Activated effector memory CD4-positive, alpha-beta T cell treated with Interleukin-2 at 50 U/mL for 16 hours (primary cell): ENCODE data around the gene NNAT.
"Not testable (repeated sequence)": the region's sequence is repeated elsewhere in the genome, so short reads cannot be mapped to it uniquely, and the experiment has no call there.

Source experiments
- DNase-seq: peaks from one replicate; pipeline ENCODE4 v3.0.0-alpha.2; 2020

Gene NNAT

GRCh38 chr20:37521061-37521771 lies at the start of gene NNAT:
Gene NNAT (plus strand): TSS chr20:37521250. CDS start chr20:37521332, 82 bp downstream.
- DNase-seq = no peak

- no peak for DNase-seq
These were observed 49.3 kb upstream of the NNAT start for GRCh38 chr20:37471741-37472235.

- DNase-seq = not testable (repeated sequence)
These were observed 48.6 kb upstream of the NNAT start for GRCh38 chr20:37472435-37472834.

DNA sequence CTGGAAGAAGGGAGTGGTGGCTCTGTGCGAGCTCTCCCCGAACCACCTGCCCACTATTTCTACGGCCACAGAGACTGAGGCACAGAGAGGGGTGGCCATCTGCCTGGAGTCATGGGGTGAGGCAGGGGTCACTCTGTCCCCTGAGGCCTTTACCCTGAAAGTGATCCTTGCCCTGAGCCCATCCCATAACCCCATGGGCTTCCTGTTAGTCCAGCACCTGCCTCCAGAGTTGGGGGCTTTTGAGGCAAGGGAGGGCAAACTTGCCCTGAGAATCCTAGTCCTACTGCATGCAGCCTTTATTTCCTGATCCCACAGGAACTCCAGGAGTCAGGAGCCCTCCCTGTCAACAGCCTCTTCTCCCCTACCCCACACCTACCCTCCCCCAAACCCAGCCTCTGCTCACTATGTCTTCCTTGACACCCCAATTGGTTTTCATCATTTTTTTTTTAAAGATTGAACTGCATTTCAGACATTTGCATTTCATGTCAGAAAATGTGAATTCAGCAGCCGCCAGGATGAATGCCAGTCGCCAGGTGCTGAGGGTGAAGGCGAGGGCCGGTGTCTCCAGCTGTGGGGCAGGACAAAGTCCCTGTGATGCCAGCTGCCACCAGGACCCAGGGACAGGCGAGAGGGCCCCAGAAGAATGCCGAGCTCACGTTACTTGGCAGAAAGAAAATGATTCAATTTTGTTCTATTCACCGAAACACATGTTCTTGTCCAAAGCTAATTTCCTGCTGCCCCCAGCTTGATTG lies 47.6 kb upstream of the NNAT start:
- no peak for DNase-seq

DNA sequence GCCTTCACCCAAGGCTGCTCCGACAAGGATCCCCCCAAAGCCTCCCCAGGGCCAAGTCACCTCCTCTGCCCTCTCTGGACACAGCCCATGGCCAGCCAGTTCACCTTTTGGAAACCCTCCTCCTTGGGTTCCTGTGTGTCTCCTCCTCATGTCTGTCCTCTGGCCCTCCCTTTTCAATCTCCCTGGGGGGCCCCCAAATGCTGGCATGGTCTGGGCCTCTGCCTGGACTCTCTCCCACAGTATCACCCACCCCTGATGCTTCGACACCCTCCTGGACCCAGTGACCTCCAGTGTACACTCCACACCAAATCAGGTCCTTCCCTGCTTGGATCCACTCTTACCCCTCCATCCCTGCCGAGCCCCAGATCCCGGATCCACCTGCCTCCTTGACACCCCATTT lies 46.7 kb upstream of the NNAT start:
- no peak for DNase-seq

DNA sequence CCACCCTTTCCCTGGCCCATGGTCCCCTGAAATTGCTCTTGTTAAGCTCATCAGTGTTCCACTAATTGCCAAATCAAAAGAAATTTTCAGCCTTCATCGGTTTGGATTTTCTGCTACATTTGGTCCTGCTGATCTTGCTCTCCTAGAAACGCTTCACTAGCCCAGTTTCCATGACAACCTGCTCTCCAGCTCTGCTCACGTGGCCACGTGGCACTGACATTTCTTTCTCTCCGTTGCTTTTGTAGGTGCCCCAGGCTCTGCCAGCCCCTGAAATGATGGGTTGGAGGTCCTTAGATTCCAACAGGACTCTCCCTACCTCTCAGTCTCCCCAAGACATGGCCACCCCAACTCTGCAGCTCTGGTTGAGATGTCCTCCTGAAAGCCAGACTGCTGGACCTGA lies 45.8 kb upstream of the NNAT start:
- no peak for DNase-seq

DNA sequence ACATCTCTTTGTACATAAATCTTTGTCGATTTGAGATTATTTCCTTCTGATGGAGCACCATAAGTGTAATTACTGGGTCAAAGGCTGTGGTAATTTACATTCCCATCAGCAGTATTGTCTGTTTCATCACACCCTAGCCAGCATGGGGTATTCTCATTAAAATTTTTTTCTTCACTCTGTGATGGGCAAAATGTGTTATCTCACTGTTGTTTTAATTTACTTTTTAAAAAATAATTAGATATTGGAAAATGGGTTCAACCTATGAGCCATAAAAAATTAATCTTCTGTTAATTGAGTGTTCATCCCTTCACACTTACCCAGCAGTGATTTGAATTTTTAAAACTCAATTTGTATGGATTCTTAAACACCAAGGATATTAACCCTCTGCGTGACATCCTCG lies 44.0 kb upstream of the NNAT start:
- no peak for DNase-seq

DNA sequence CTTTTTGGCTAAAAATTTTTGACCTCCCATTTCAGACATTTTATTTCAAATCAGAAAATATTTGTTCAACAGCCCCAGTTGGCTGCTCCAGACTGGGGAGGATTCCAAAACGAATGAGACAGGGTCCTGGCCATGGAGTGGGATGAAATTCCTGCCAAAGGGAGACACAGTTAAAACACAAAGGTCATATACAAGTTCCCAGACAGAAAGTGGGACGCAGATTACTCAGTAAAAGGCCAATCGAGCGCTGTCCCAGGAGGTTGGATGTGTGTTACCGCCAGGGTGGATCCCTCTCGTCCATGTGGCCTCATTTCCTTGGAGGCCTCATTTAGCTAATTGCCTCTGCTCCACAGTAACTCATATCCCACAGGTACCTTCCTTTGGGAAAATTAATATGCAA lies 41.8 kb upstream of the NNAT start:
- DNase-seq = no peak

GRCh38 chr20:37479925-37480691 lies 40.9 kb upstream of the NNAT start:
- no peak for DNase-seq

DNA sequence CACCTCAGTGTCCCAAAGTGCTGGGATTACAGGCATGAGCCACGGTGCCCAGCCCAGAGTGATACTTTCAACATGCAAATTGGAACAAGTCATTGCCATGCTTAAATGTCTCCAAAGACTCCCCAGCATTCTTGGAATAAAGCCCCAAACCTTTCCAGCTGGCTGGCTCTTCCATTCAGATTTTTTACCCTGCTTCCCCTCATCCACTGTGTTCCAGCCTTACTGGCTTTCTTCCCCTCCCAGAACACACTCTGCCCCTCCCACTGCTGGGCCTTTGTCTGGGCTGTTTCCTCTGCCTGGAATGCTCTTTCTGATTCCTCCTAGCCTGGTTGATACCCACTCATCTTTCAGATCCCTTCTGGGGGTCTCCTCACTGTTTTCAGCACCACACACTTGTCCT lies 40.1 kb upstream of the NNAT start:
- no peak for DNase-seq

DNA sequence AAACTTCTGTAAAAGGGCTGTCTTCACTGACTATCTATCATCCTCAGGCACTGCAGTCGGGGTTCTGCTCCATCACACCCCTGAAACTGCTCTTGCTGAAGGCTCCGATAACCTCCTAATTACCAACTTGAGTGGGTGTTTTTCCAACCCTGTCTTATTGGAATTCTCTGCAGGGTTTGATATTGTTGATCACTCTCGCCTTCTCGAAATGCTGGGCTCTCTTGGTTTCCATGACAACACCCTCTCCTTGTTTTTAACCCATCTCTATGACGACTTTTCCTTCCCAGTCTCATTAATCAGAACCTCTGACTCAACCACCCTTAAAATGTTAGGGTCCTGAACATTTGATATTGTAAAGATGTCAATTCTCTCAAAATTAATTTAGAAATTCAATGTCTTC lies 39.4 kb upstream of the NNAT start:
- DNase-seq = no peak

GRCh38 chr20:37484331-37484730 lies 36.7 kb upstream of the NNAT start:
- DNase-seq = no peak

DNA sequence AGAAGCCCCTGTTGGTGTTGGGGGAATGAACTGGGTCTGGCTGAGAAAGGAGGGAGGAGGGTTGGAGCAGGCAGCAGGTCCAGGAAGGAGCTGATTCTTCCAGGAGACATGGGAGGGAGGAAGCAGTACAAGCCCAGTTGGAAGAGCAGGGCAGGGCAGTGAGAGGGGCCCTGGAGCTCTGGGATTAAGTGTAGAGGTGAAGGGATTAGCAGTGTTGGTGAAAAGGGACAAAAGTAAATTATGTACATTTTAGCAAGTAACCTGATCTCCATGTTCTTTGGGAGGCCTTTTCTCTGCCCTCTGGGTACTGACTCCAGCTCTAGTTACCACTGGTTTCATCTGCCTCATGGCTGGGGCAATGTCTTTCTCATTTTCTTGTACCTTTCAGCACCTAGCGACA lies 34.8 kb upstream of the NNAT start:
- DNase-seq = not testable (repeated sequence)

GRCh38 chr20:37490663-37491350 lies 30.2 kb upstream of the NNAT start:
- DNase-seq = no peak

GRCh38 chr20:37492096-37492625 lies 28.9 kb upstream of the NNAT start:
- DNase-seq = no peak

DNA sequence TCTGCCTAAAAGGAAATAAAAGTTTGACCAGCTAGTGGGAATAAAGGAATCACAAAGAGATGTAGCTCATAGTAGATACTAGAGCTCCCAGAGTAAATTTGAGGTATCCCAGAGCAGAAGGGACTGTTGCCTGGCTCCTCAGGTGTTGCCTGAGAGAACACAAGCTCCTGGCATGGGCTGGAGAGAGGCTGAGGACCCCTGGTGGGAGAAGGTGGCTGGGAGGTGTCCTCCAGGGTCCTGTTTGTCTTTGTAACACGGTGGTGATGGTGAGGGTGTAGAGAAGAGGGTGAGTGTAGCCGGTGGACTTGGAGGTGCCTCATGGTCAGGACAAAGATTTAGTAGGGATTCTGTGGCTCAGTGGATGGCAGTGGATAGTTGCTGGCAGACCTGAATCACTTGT lies 28.1 kb upstream of the NNAT start:
- DNase-seq = no peak

DNA sequence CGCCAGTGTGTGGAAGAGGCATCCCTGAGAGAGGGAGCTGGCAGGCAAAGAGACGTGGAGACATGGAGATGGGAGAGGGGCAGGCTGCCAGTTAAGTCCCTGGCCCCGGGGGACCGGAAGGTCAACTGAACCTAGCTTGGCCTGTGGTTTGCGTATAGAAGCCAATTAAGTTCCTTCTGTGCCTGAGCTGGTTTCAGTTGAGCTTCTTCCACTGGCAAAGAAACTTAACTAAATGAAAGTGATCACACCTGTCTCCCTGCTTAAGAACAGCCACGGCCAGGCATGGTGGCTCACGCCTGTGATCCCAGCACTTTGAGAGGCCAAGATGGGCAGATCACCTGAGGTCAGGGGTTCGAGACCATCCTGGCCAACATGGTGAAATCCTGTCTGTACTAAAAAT lies 26.7 kb upstream of the NNAT start:
- no peak for DNase-seq

DNA sequence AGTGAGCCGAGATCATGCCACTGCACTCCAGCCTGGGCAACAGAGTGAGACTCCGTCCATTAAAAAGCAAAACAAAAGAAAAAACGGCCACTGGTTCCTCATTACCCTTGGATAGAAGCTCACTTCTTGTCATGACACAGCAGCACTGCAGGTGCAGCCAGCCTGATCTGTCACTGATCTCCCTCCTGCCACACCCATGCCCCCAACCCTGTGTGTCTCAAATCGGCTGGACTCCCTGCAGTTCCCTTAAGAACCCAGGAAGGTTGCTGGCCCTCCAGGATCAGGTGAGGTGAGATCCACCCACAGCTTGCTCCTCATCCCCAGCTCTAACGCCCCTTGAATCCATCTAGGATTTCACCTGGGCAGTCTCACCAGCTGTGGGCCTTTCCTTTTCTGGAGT lies 26.3 kb upstream of the NNAT start:
- no peak for DNase-seq

- no peak for DNase-seq
These were observed 22.9 kb upstream of the NNAT start for GRCh38 chr20:37498066-37498665.

DNA sequence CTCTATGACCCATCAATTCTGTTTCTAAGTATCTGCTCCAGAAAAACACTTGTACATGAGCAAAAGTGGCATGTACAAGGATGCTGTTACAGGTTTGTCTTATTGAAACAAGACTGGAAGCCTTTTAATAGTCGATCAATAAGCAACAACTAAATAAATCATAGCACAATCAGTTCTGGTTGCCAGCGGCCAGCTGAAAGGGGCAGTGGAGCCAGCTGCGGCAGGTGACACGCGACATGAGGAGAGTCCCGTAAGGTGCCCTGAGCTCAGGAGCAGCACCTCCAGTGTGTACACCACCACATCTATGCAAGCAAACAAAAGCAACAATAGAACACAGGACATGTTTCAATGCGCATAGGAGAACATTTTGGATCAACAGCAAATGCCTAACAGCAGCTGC lies 20.7 kb upstream of the NNAT start:
- DNase-seq = no peak

- no peak for DNase-seq
These were observed 19.1 kb upstream of the NNAT start for GRCh38 chr20:37501940-37502339.

DNA sequence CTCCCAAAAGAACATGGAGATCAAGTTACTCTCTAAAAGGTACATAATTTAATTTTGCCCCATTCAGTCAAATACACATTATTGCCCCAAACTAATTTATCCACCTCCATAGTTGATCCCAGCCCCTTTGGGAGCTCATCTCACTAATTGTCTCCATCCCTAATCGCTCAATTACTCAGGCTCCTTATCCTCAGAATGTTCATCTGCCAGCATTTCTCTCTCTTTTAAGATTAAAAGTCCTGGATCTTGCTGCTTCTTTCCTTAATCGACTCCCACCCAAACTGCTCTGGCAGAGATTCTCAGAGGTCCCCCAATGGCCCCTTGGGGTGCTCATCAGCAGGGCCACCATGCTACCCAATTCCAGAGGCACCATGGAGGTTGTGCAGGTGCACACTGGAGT lies 18.4 kb upstream of the NNAT start:
- DNase-seq = no peak
